Fibroblast of peridontal ligament (primary cell): ENCODE results near the gene CORO1C.

Experiments used
- DNase-seq: peaks from one replicate; pipeline ENCODE4 v3.0.0-alpha.2; 2010; ENCODE audit errors: extremely low read depth

The CORO1C gene

GRCh38 chr12:108599948-108600701 lies 131.2 kb downstream of the CORO1C start:
- no peak for DNase-seq

DNA sequence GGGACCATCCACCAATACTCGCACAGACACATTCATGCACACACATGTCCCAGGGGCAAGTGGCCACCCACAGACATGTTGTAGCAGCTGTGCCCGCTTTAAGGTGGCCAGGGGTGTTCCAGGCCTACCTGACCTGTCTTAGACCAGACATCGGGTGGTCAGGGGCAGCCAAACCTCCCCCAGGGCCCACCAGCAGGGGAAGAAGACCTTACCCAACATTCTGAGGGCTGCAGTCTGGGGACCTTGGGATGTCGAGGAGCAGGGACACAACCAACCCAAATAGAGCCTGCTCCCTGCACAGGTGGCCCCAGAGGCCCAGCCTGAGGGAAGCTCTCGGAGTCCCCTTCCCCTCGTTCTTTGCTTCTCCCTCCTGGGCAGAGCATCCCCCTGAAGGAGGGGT lies 131.8 kb downstream of the CORO1C start:
- no peak for DNase-seq

DNA sequence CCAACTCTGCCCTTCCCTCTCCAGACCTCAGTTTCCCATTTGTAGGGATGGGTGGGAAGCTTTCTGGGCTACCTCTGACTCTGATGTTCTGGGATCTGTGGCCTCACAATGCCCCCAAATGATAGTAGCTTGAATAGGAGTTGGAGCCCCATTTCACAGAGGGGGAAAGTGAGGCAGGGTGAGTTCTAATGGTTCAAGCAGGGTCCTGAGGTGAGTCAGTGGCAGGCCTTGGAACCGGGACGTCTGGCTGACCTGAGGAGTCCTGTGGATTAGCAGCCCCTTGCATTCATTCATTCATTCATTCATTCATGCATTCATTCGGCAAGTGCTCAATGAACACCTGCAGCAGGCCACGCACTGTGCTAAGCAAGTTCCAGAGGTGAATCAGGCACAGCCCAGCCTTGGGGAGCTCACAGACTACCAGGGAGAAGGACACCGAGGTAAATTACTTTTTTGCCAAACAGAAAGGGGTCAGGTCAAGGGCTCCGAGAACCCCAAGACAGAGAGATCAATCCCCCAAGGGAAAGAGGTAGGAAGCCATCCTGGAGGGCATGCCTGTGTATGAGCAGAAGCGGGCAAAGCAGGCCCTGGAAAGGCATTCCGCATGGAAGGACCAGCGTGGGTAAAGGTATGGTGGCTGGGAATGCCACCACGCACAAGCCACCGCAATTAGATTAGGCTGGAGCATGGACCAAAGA lies 132.6 kb downstream of the CORO1C start:
- DNase-seq, result no peak

- peak; percentile 82 for DNase-seq
Measured at GRCh38 chr12:108597559-108598471, 133.5 kb downstream of the CORO1C start, which contains the start of gene TMEM119. TSS of gene TMEM119 (minus strand) at chr12:108598084. CDS start at chr12:108592383, 5,701 bp downstream.

DNA sequence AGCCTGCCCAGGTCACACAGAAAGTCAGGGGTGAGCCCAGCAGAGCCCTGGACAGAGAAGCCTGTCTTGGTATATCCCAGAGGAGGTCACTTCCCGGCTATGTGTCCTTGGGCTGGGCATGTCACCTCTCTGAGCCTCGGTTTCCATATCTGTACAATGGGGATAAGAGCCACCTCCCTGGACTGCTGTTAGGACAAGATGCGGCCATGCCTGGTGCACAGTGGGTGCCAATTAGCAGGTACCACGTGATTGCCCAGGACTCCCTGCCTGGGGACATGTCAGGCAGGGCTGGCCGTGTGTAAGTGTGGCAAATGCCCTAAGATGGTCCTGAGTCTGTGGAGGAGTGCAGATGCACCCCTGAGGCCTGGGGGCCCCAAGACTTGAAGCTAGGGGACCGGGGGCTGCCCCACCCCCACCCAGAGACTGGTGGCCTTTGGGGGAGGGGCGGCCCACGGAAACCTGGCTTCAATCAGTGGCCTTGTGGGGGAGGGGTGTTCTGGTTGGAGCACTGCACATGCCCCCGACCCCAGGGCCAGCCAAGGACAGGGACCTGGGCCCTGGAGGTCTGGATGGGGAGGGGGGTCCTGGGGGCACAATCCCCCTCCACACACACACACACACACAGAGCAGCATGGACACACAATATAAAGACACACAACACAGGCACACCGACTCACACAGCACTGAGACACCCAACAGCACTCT lies 134.3 kb downstream of the CORO1C start:
- no peak for DNase-seq

GRCh38 chr12:108595711-108596647 lies 135.3 kb downstream of the CORO1C start:
- no peak for DNase-seq
